SU-DHL-6 (cell line): Measurements from ENCODE around the gene SLC2A6.

Experiments used
- H2AFZ ChIP-seq: fragments of 200-600 bp; sonication (generic); 2 replicates; pipeline ENCODE4 v1.6.1; 2014; ENCODE audit warnings: low read depth, mild to moderate bottlenecking, moderate library complexity, mixed read lengths, antibody characterized with exemption, low read length; ENCODE audit not compliant: severe bottlenecking
- H3F3A ChIP-seq: fragments of 200-600 bp; shearing (Covaris generic); 2 replicates; pipeline ENCODE4 v1.6.0; 2016; ENCODE audit warnings: antibody characterized with exemption, mild to moderate bottlenecking; ENCODE audit not compliant: insufficient read depth
- H3K27ac ChIP-seq: fragments of 200-600 bp; sonication (generic); 2 replicates; pipeline ENCODE4 v1.5.1; 2016; ENCODE audit warnings: low read depth, mild to moderate bottlenecking, low read length, moderate library complexity, mixed read lengths
- H3K27me3 ChIP-seq: fragments of 200-600 bp; sonication (generic), shearing (Covaris generic); 2 replicates; pipeline ENCODE4 v1.6.0; 2014; ENCODE audit warnings: mild to moderate bottlenecking, low read length
- H3K36me3 ChIP-seq: fragments of 200-600 bp; sonication (generic); 2 replicates; pipeline ENCODE4 v1.6.1; 2014; ENCODE audit warnings: mild to moderate bottlenecking, low read length, mixed read lengths
- H3K4me2 ChIP-seq: fragments of 300-600, 200-600 bp; shearing (Covaris generic), sonication (generic); 2 replicates; pipeline ENCODE4 v1.6.0; 2014; ENCODE audit warnings: low read length, low read depth, mild to moderate bottlenecking; ENCODE audit not compliant: poor library complexity, severe bottlenecking
- H3K4me3 ChIP-seq: fragments of 200-600 bp; sonication (generic); 2 replicates; pipeline ENCODE4 v1.5.1; 2014; ENCODE audit warnings: antibody characterized with exemption, low read length, mild to moderate bottlenecking, mixed read lengths; ENCODE audit not compliant: insufficient read depth, poor library complexity, severe bottlenecking
- H3K79me2 ChIP-seq: fragments of 200-600 bp; sonication (generic); 2 replicates; pipeline ENCODE4 v1.6.1; 2014; ENCODE audit warnings: mild to moderate bottlenecking, low read length, moderate library complexity; ENCODE audit not compliant: insufficient read depth
- H3K9ac ChIP-seq: fragments of 200-600 bp; sonication (generic); 2 replicates; pipeline ENCODE4 v1.7.0; 2014; ENCODE audit warnings: mild to moderate bottlenecking, low read length
- H3K9me2 ChIP-seq: fragments of 200-600 bp; sonication (generic); replicated peaks from 2 replicates; pipeline ENCODE4 v1.6.1; 2014; ENCODE audit warnings: low read length; ENCODE audit not compliant: insufficient read depth
- H3K9me3 ChIP-seq: fragments of 200-600 bp; sonication (generic); 2 replicates; pipeline ENCODE4 v1.6.1; 2014; ENCODE audit warnings: low read length, mixed read lengths; ENCODE audit not compliant: insufficient read depth
- H4K20me1 ChIP-seq: fragments of 200-600 bp; sonication (generic); 2 replicates; pipeline ENCODE4 v1.6.1; 2014; ENCODE audit warnings: low read depth, mild to moderate bottlenecking, antibody characterized with exemption, low read length, moderate library complexity, mixed read lengths
- CTCF ChIP-seq: fragments of 200-600 bp; sonication (generic); IDR thresholded peaks from one replicate; pipeline ENCODE4 v1.5.1; 2017; ENCODE audit warnings: antibody characterized with exemption, mild to moderate bottlenecking, low read length, moderate library complexity; ENCODE audit not compliant: insufficient read depth, poor library complexity, severe bottlenecking
- EZH2phosphoT487 ChIP-seq: fragments of 200-600 bp; sonication (generic), shearing (Covaris generic); conservative IDR thresholded peaks from 2 replicates; pipeline ENCODE4 v1.6.1; 2018; ENCODE audit warnings: mild to moderate bottlenecking, antibody characterized with exemption, low read length, moderate library complexity, mixed read lengths

Gene SLC2A6

GRCh38 chr9:133516961-133517350 lies 38.1 kb upstream of the SLC2A6 start:
- H3K4me2 ChIP-seq: no peak overlapping the region
- no peak overlapping the region for H3K4me3 ChIP-seq
- H3F3A ChIP-seq: no peaks in the 10 kb centered on the region
- no peak overlapping the region for H3K27ac ChIP-seq
- H2AFZ ChIP-seq: no peak overlapping the region
- TF ChIP-seq CTCF (no peak), EZH2phosphoT487 (no peak)
- no peaks in the 10 kb centered on the region for H3K79me2 ChIP-seq
- H3K9me2 ChIP-seq: no peaks in the 10 kb centered on the region
- no peaks in the 10 kb centered on the region for H3K9me3 ChIP-seq
- no peak overlapping the region for H3K9ac ChIP-seq
- no peaks in the 10 kb centered on the region for H4K20me1 ChIP-seq
- no peaks in the 10 kb centered on the region for H3K27me3 ChIP-seq
- no peaks in the 10 kb centered on the region for H3K36me3 ChIP-seq

- H3K36me3 ChIP-seq: no peaks in the 10 kb centered on the region
Measured at GRCh38 chr9:133516256-133516960, 37.5 kb upstream of the SLC2A6 start.

GRCh38 chr9:133515615-133516255 lies 36.8 kb upstream of the SLC2A6 start:
- Histone ChIP-seq H3K4me3 (no peak overlapping the region), H3K9me2 (no peaks in the 10 kb centered on the region), H3K36me3 (no peaks in the 10 kb centered on the region), H3K4me2 (no peak overlapping the region), H4K20me1 (no peaks in the 10 kb centered on the region), H3K27ac (no peak overlapping the region), H3K9ac (no peak overlapping the region), H3K27me3 (no peaks in the 10 kb centered on the region), H3K79me2 (no peaks in the 10 kb centered on the region), H2AFZ (no peak overlapping the region), H3F3A (no peaks in the 10 kb centered on the region), H3K9me3 (no peaks in the 10 kb centered on the region)
- TF ChIP-seq EZH2phosphoT487 (no peak), CTCF (no peak)

More at GRCh38 chr9:133516256-133516960, 37.5 kb upstream of the SLC2A6 start:
- H3K27me3 ChIP-seq: no peaks in the 10 kb centered on the region
- no peaks in the 10 kb centered on the region for H3F3A ChIP-seq
- no peaks in the 10 kb centered on the region for H3K79me2 ChIP-seq
- H2AFZ ChIP-seq: no peak overlapping the region
- H3K9me2 ChIP-seq: no peaks in the 10 kb centered on the region
- no peaks in the 10 kb centered on the region for H4K20me1 ChIP-seq
- no peak overlapping the region for H3K9ac ChIP-seq
- H3K27ac ChIP-seq: no peak overlapping the region
- H3K4me2 ChIP-seq: no peak overlapping the region
- no peak overlapping the region for H3K4me3 ChIP-seq
- H3K9me3 ChIP-seq: no peaks in the 10 kb centered on the region
- TF ChIP-seq CTCF (no peak), EZH2phosphoT487 (no peak)
